ENCODE data around the gene NELL2.

DNA sequence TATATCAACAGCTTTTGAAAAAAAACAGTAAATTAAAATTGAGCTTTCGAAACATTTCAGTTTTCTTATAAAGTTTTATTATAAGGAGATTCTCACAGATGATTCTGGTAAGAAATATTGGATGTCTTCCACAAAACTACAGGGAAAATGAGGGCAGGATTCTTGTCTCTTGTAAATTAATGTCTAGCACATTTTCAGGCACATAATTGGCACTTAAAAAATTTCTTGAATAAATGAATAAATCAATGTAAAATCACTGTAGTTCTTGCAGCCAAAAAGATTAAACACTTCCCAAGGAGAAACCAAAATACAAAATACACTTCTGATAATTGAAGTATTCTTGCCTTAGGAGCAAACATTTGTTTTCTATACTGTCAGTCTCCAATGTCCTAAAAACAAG is 164.4 kb downstream of the NELL2 start:
- TF ChIP-seq CTCF (conservative IDR thresholded peaks at IDR 0.05; ENCODE audit: low read depth, low read length) (no peak), EZH2 (IDR thresholded peaks at IDR 0.05; ENCODE audit: low read length, unreplicated experiment) (no peak), EZH2phosphoT487 (IDR thresholded peaks at IDR 0.05; ENCODE audit: borderline replicate concordance, low read length) (no peak)
